GM12878 (cell line): Measurements from ENCODE around the gene CLDN6. TPM values are rescaled to one million over a fixed set of nuclear protein-coding genes. Genes with fewer than 3 reads are reported as not detected.

Experiments used
- ATAC-seq: fragments of 200-7000 bp; cut with Tn5 transposase; 3 replicates; pipeline ENCODE4 v1.9.1; 2020; ENCODE audit warnings: mild to moderate bottlenecking, moderate library complexity
- BruUV-seq: library from RNA; stranded (reverse); fragments of 400-500 nt; replicated peaks from 2 replicates; lab custom pipeline; 2021; lab: Mats Ljungman, UMichigan
- CTCF ChIA-PET: fragments of 300-600 bp; sonication (Branson Sonifier 250); formaldehyde crosslinking; extraction: SDS; loops from one replicate; lab custom pipeline; 2021; ENCODE audit warnings: inconsistent platforms; lab: Yijun Ruan, JAX
- POLR2A ChIA-PET: fragments of 350-600 bp; formaldehyde crosslinking; extraction: SDS; loops from one replicate; lab custom pipeline; 2021; ENCODE audit warnings: inconsistent platforms; lab: Charles Lee
- RAD21 ChIA-PET: fragments of 300-600 bp; sonication (Branson Sonifier 250); formaldehyde crosslinking; loops from one replicate; lab custom pipeline; 2023; ENCODE audit warnings: antibody characterized with exemption; ENCODE audit not compliant: unreplicated experiment; lab: Charles Lee
- SMC1A ChIA-PET: fragments of 300-600 bp; sonication (Branson Sonifier 250); formaldehyde crosslinking; loops from one replicate; lab custom pipeline; 2023; ENCODE audit not compliant: unreplicated experiment, uncharacterized antibody; lab: Charles Lee
- DNase-seq: peaks from one replicate; pipeline ENCODE4 v3.0.0-alpha.2; 2011; ENCODE audit warnings: low read depth, low spot score
- FAIRE-seq: peaks from 3 replicates; lab custom pipeline; 2011; peaks lifted over from hg19 to GRCh38; lab: Jason Lieb, UNC
- H2AFZ ChIP-seq: 2 replicates; pipeline ENCODE4 v1.6.0; 2011; ENCODE audit warnings: low read depth, low read length, control low read depth; ENCODE audit not compliant: control insufficient read depth
- H3K27ac ChIP-seq: 2 replicates; pipeline ENCODE4 v1.5.1; 2011; ENCODE audit warnings: control low read depth; ENCODE audit not compliant: control insufficient read depth, insufficient read depth
- H3K27me3 ChIP-seq, 2 experiments: replicated peaks in 1 of 2; 2 replicates each; pipeline versions ENCODE4 v1.6.0 to v1.6.1; 2011; ENCODE audit warnings: low read length in 1 of 2; ENCODE audit not compliant: control insufficient read depth in 2 of 2, insufficient read depth in 2 of 2
- H3K36me3 ChIP-seq, 2 experiments: 2 replicates each; pipeline ENCODE4 v1.5.1; 2011; ENCODE audit warnings: low read length in 1 of 2; ENCODE audit not compliant: control insufficient read depth in 2 of 2, insufficient read depth in 2 of 2
- H3K4me1 ChIP-seq: 2 replicates; pipeline ENCODE4 v1.6.1; 2011; ENCODE audit warnings: mild to moderate bottlenecking, low read length, moderate library complexity, mixed read lengths; ENCODE audit not compliant: control insufficient read depth, insufficient read depth
- H3K4me2 ChIP-seq: 2 replicates; pipeline ENCODE4 v1.6.0; 2011; ENCODE audit warnings: control low read depth; ENCODE audit not compliant: control insufficient read depth, insufficient read depth
- H3K4me3 ChIP-seq: fragments of 200-600 bp; sonication (generic); 2 replicates; pipeline ENCODE4 v1.5.1; 2016
- H3K79me2 ChIP-seq: 2 replicates; pipeline ENCODE4 v1.6.0; 2011; ENCODE audit warnings: low read length; ENCODE audit not compliant: control insufficient read depth, insufficient read depth
- H3K9ac ChIP-seq: 2 replicates; pipeline ENCODE4 v1.8.0; 2011; ENCODE audit warnings: low read length, control low read depth, mixed read lengths; ENCODE audit not compliant: control insufficient read depth, insufficient read depth
- H3K9me3 ChIP-seq: replicated peaks from 3 replicates; pipeline ENCODE4 v1.5.1; 2011; ENCODE audit warnings: mild to moderate bottlenecking, low read length; ENCODE audit not compliant: control insufficient read depth, insufficient read depth
- H4K20me1 ChIP-seq: 2 replicates; pipeline ENCODE4 v1.6.0; 2011; ENCODE audit not compliant: control insufficient read depth, insufficient read depth
- BHLHE40 ChIP-seq, 2 experiments: fragments of 450-650 bp in 1 of 2; IDR thresholded peaks; 2 replicates each; pipeline ENCODE4 v1.6.1; 2011 to 2017; ENCODE audit warnings: low read depth in 2 of 2, borderline replicate concordance in 1 of 2, improper control_type of control experiment in 1 of 2, low read length in 1 of 2, mild to moderate bottlenecking in 1 of 2
- E2F8 ChIP-seq: fragments of 450-650 bp; IDR thresholded peaks from 2 replicates; pipeline ENCODE4 v1.6.1; 2018; ENCODE audit warnings: mild to moderate bottlenecking, low read depth, moderate library complexity; ENCODE audit not compliant: partially characterized antibody
- FOS ChIP-seq: IDR thresholded peaks from 3 replicates; pipeline ENCODE4 v1.6.1; 2011; ENCODE audit warnings: borderline replicate concordance; ENCODE audit not compliant: insufficient read length; ENCODE audit errors: extremely low read depth
- IKZF1 ChIP-seq: fragments of 450-650 bp; conservative IDR thresholded peaks from 2 replicates; pipeline ENCODE4 v1.6.1; 2017; ENCODE audit warnings: antibody characterized with exemption, mild to moderate bottlenecking
- IRF3 ChIP-seq: fragments of 450-650 bp; IDR thresholded peaks from 2 replicates; pipeline ENCODE4 v1.6.1; 2014; ENCODE audit warnings: mild to moderate bottlenecking
- JUND ChIP-seq: IDR thresholded peaks from 2 replicates; pipeline ENCODE4 v1.6.1; 2012; ENCODE audit warnings: low read depth, mild to moderate bottlenecking, low read length, improper control_type of control experiment, moderate library complexity
- NR2C1 ChIP-seq: fragments of 450-650 bp; IDR thresholded peaks from 2 replicates; pipeline ENCODE4 v1.6.1; 2017; ENCODE audit warnings: antibody characterized with exemption, mild to moderate bottlenecking, moderate library complexity
- PAX5 ChIP-seq: IDR thresholded peaks from 2 replicates; pipeline ENCODE4 v1.6.1; 2011; ENCODE audit warnings: low read depth, low read length, borderline replicate concordance
- PAX8 ChIP-seq: fragments of 450-650 bp; IDR thresholded peaks from 2 replicates; pipeline ENCODE4 v1.6.1; 2017; ENCODE audit warnings: mild to moderate bottlenecking, moderate library complexity
- PBX3 ChIP-seq: IDR thresholded peaks from 2 replicates; pipeline ENCODE4 v1.6.1; 2011; ENCODE audit warnings: mild to moderate bottlenecking, low read depth, low read length, moderate library complexity; ENCODE audit not compliant: insufficient replicate concordance
- SUZ12 ChIP-seq: fragments of 200-600 bp; sonication (generic); IDR thresholded peaks from one replicate; pipeline ENCODE4 v1.6.1; 2018; ENCODE audit warnings: antibody characterized with exemption, mild to moderate bottlenecking; ENCODE audit not compliant: unreplicated experiment
- WGBS: methylation state at CpG from one replicate; pipeline ENCODE4 v1.1.6; 2016; ENCODE audit warnings: low lambda C conversion rate; ENCODE audit not compliant: insufficient replicate concordance, insufficient coverage; ENCODE audit errors: missing lambda C conversion rate; 5-methylcytosine and 5-hydroxymethylcytosine counted together
- in situ Hi-C: fragments of 300-500 bp; cut with MboI; formaldehyde crosslinking; loops from 9 replicates; pipeline ENCODE4 v1.14.3; 2018; ENCODE audit warnings: mixed read lengths
- intact Hi-C: fragments of 100-400 bp; cut with micrococcal nuclease; formaldehyde crosslinking; loops from one replicate; pipeline ENCODE4 v1.14.2; 2022; ENCODE audit not compliant: unreplicated experiment
- polyA plus RNA-seq, 11 experiments: library from polyadenylated mRNA; depleted of rRNA in 4 of 11; unstranded in 6 of 11; stranded (reverse) in 5 of 11; fragments of >200 nt; fragmentation: Nextera tagmentation in 4 of 11; fragmentation: Illumina TruSeq in 1 of 11; extraction: Ambion mirVana in 4 of 11; extraction: Trizol in 1 of 11; gene quantifications; 1 replicate in 1 of 11; 2 replicates in 10 of 11; pipeline versions ENCODE4 v1.2.1 to v1.2.3, GENCODE V29; 2011 to 2016; ENCODE audit warnings: inconsistent platforms in 2 of 11, missing spikeins in 2 of 11, low read depth in 1 of 11
- total RNA-seq, 4 experiments: library from RNA; depleted of rRNA in 3 of 4; stranded (reverse); fragments of >200 nt in 3 of 4; fragmentation: Illumina TruSeq in 1 of 4; extraction: Trizol in 1 of 4; gene quantifications; 2 replicates each; pipeline versions ENCODE4 v1.2.1 to v1.2.3, GENCODE V29; 2013 to 2021

CLDN6 gene
- total and polyA plus RNA-seq, 10 of the 15 experiments (the other 5 are each of a cell fraction or from before 2014, with no cell fraction given): 0.15 to 0.26 (median 0.23) TPM; not detected in 7

- FAIRE-seq: no peak
- RAD21 ChIA-PET: interaction anchor here (0.7 to 4.4 kb wide), 2 partner anchors 21 to 154 kb away, joined by 4 to 34 read pairs; no protein-coding TSS in a partner anchor
- CTCF ChIA-PET: interaction anchor here (1.1 to 18.2 kb wide), 4 partner anchors 16 to 105 kb away, joined by 3 to 421 read pairs (median 6); no protein-coding TSS in a partner anchor
- SMC1A ChIA-PET: interaction anchor here (1.3 to 10.1 kb wide), 2 partner anchors 20 to 110 kb away, joined by 5 to 91 read pairs; partner anchors contain the start of gene ZNF213
- no peak for ATAC-seq
- no peak for DNase-seq
- Histone ChIP-seq H3K4me3 (no peak overlapping the region), H3K4me2 (no peak overlapping the region), H3K79me2 (no peaks in the 10 kb centered on the region), H3K4me1 (peaks cover 25% of the 10 kb centered on the region), H3K9me3 (no peaks in the 10 kb centered on the region), H3K27me3 (peaks cover 6 to 8% of the 10 kb centered on the region in 2 experiments), H2AFZ (no peak overlapping the region), H3K9ac (no peak overlapping the region), H4K20me1 (0 out of 2 replicates have a peak, but pooled peaks cover 3% of the 10 kb centered on the region), H3K27ac (no peak overlapping the region), H3K36me3 (peaks cover 4 to 7% of the 10 kb centered on the region in 2 experiments; a peak in 3 of 4 replicates)
- BruUV-seq: no TSS peak
- intact Hi-C loops (no loop called here), in situ Hi-C loops (no loop called here)
- TF ChIP-seq JUND (no peak), FOS (no peak), PAX5 (no peak), PBX3 (no peak), NR2C1 (no peak), IKZF1 (no peak), E2F8 (no peak), IRF3 (no peak), SUZ12 (no peak), PAX8 (no peak), BHLHE40 (IDR thresholded peaks at IDR 0.05; ENCODE audit: borderline replicate concordance in 1 of 2, low read depth in 2 of 2, low read length in 1 of 2) (no peak)
- POLR2A ChIA-PET: interaction anchor here (0.7 to 1.2 kb wide), 4 partner anchors 17 to 73 kb away, joined by 3 to 9 read pairs (median 4); no protein-coding TSS in a partner anchor
- WGBS: 82% methylated on average over 17 of the region's 18 CpGs
Observed at GRCh38 chr16:3025032-3026002, 7.3 kb upstream of the CLDN6 start.
